Erythroblast (primary cell): ENCODE data around the gene NLGN1.

Experiments used
- GATA1 ChIP-seq: IDR thresholded peaks from 2 replicates; pipeline ENCODE4 v1.6.1; 2011; ENCODE audit warnings: low read depth, mild to moderate bottlenecking, control low read depth, low read length, moderate library complexity
- POLR2A ChIP-seq: IDR thresholded peaks from 2 replicates; pipeline ENCODE4 v1.6.1; 2011; ENCODE audit warnings: mild to moderate bottlenecking, low read length

- TF ChIP-seq POLR2A (no peak), GATA1 (no peak)
These were observed 540.6 kb downstream of the NLGN1 start for GRCh38 chr3:173938159-173938558.
